ENCODE measurements around the gene CNTNAP5. TPM values are rescaled to one million over a fixed set of nuclear protein-coding genes. Genes with fewer than 3 reads are reported as not detected.

The CNTNAP5 gene
- total and polyA plus RNA-seq, 2 of the 4 experiments (the other 2 are of a cell fraction) = not detected

GRCh38 chr2:124131276-124131675 is 106.2 kb downstream of the CNTNAP5 start:
- Histone ChIP-seq H3K4ac (ENCODE audit: low read depth, low read length) (no peak overlapping the region), H4K8ac (ENCODE audit: low read depth in 2 of 2, low read length in 2 of 2) (no peak overlapping the region), H3K27me3 (ENCODE audit: control insufficient read depth, insufficient read depth, low read length) (no peaks in the 10 kb centered on the region), H3K4me1 (ENCODE audit: control insufficient read depth, insufficient read depth, low read length) (no peaks in the 10 kb centered on the region), H2AFZ (replicated peaks; ENCODE audit: low read length, poor library complexity) (no peak overlapping the region), H2AK5ac (ENCODE audit: low read depth, low read length) (no peak overlapping the region), H3K79me1 (ENCODE audit: low read depth in 1 of 2, low read length in 2 of 2) (no peaks in the 10 kb centered on the region), H4K91ac (ENCODE audit: insufficient read depth, low read depth, low read length) (no peak overlapping the region), H3K4me3 (ENCODE audit: insufficient read depth, low read depth, low read length) (no peak overlapping the region), H3K9ac (ENCODE audit: low read depth, low read length) (no peak overlapping the region), H3K18ac (ENCODE audit: low read depth, low read length) (no peak overlapping the region), H3K56ac (ENCODE audit: extremely low read depth, insufficient read depth, low read length) (no peak overlapping the region), H4K5ac (ENCODE audit: low read depth, low read length) (no peak overlapping the region), H3K9me3 (ENCODE audit: control insufficient read depth, insufficient read depth, low read length) (0 out of 2 replicates have a peak, but pooled peaks cover 1% of the 10 kb centered on the region), H3K9me1 (ENCODE audit: insufficient read depth, low read length) (no peaks in the 10 kb centered on the region), H2BK120ac (ENCODE audit: low read depth, low read length) (no peak overlapping the region), H2BK20ac (ENCODE audit: low read depth, low read length) (no peak overlapping the region), H3K27ac (ENCODE audit: insufficient read depth, low read length) (no peak overlapping the region), H4K20me1 (ENCODE audit: insufficient read depth, low read length) (no peaks in the 10 kb centered on the region), H3K23ac (ENCODE audit: low read depth, low read length) (no peak overlapping the region), H3K14ac (replicated peaks; ENCODE audit: low read depth, low read length) (no peak overlapping the region), H2BK15ac (ENCODE audit: low read depth, low read length) (no peak overlapping the region), H3K36me3 (ENCODE audit: control insufficient read depth, insufficient read depth, low read length) (no peaks in the 10 kb centered on the region), H2AK9ac (replicated peaks; ENCODE audit: low read depth, low read length, poor library complexity) (no peak overlapping the region), H3K4me2 (ENCODE audit: low read depth, low read length) (no peak overlapping the region), H2BK5ac (ENCODE audit: low read depth, low read length, poor library complexity, severe bottlenecking) (no peak overlapping the region)
- DNase-seq (no peak), ATAC-seq (ENCODE audit: low read depth) (no peak)
- TF ChIP-seq BHLHE40 (IDR thresholded peaks at IDR 0.05; ENCODE audit: low read depth, low read length) (no peak), USF2 (IDR thresholded peaks at IDR 0.05; ENCODE audit: low read depth, low read length) (no peak), MAFK (IDR thresholded peaks at IDR 0.05; ENCODE audit: low read depth, low read length) (no peak), SMC3 (IDR thresholded peaks at IDR 0.05; ENCODE audit: low read depth, low read length) (no peak), ELK1 (IDR thresholded peaks at IDR 0.05; ENCODE audit: borderline replicate concordance, low read depth, low read length) (no peak), MXI1 (IDR thresholded peaks at IDR 0.05; ENCODE audit: borderline replicate concordance, low read depth, low read length) (no peak), RAD21 (IDR thresholded peaks at IDR 0.05; ENCODE audit: low read length) (no peak), FOS (IDR thresholded peaks at IDR 0.05; ENCODE audit: low read depth, low read length) (no peak), RFX5 (IDR thresholded peaks at IDR 0.05; ENCODE audit: low read depth, low read length) (no peak), CTCF (conservative IDR thresholded peaks at IDR 0.05; ENCODE audit: low read depth, low read length) (no peak), CHD1 (IDR thresholded peaks at IDR 0.05; ENCODE audit: low read depth, low read length) (no peak), RCOR1 (IDR thresholded peaks at IDR 0.05; ENCODE audit: insufficient replicate concordance, low read length) (no peak), CEBPB (IDR thresholded peaks at IDR 0.05; ENCODE audit: low read depth, low read length) (no peak), NFE2L2 (IDR thresholded peaks at IDR 0.05; ENCODE audit: low read depth, low read length) (no peak), POLR2A (IDR thresholded peaks at IDR 0.05; ENCODE audit: low read depth, low read length) (no peak), MAZ (IDR thresholded peaks at IDR 0.05; ENCODE audit: borderline replicate concordance, low read depth, low read length) (no peak)
- intact Hi-C loops (cut with micrococcal nuclease) (no loop called here), in situ Hi-C loops (cut with MboI; ENCODE audit: low sequenced_read_pairs) (no loop called here), dilution Hi-C loops (cut with HindIII; ENCODE audit: low sequenced_read_pairs, unreplicated experiment) (no loop called here)
- CTCF ChIA-PET = no interaction called here
- POLR2A ChIA-PET (ENCODE audit: unreplicated experiment) = no interaction called here
- BruUV-seq (replicated peaks) = no TSS peak
- WGBS, 2 experiments (ENCODE audit: extremely low coverage in 2 of 2, insufficient read length in 1 of 2) = 40% methylated on average over 1 of the region's 5 CpGs; no CpG with 5 or more reads in 1 of the 2 experiments

Measured in IMR-90 (cell line).